ENCODE data around the gene SNX33. TPM values are rescaled to one million over a fixed set of nuclear protein-coding genes. Genes with fewer than 3 reads are reported as not detected.
"Not testable (repeated sequence)": the region's sequence is repeated elsewhere in the genome, so short reads cannot be mapped to it uniquely, and the experiment has no call there.

SNX33 gene
- total RNA-seq, 6 experiments from 2014 or later: 23.3 to 28.1 (median 25.3) TPM

DNA sequence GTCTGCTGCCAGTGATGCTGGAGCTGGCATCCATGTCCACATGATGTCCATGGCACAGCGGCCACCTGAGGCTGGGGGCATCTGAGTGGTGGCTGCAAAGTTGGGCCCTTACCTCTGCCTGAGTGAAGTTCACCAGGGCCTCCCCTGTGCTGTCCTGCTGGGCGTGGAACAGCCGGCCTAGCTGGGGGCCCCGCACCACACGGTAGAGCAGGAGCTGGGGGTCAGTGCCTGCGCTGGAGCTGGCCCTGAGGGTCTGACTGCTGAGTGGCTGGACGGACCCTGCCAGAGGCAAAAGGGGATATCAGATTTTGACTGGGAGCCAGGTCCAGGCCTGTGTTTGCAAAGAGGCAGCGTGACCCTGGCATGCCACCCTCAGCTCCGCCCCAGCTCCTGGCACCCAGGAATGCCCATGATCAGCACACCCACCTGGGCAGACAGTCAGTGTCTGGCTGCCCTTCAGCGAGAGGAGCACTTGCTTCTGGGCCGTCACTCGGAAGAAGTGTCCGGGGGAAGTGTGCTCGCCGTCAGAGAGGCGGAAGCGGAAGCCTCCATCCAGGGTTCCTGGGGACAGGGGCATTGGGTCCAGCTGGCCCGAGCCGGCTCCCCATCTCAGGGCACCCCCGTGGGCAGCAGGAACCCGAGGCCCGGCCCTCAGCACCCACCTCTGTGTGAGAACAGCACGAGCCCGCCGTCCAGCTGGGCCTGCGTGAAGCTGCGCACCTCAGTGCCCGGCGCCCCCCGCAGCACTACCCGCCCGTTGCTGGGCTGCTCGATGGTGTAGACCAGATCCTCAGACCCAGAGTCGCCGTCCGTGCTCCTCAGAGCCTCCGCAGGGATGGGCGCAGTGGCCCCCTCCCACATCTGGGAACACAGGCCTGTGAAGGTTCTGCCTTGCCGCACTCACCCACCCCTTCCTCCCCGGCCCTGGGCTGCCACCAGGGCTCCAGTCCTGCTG lies 34.7 kb downstream of the SNX33 start:
- peaks cover 12% of the 10 kb centered on the region for H3K36me3 Mint-ChIP-seq (ENCODE audit: low read depth)
- no peak overlapping the region for H3K4me3 Mint-ChIP-seq
- no peak for DNase-seq
- H3K9me3 Mint-ChIP-seq: no peaks in the 10 kb centered on the region
- H3K27me3 Mint-ChIP-seq (ENCODE audit: insufficient read depth): peaks cover 16% of the 10 kb centered on the region
- TF ChIP-seq, protein P1, sequence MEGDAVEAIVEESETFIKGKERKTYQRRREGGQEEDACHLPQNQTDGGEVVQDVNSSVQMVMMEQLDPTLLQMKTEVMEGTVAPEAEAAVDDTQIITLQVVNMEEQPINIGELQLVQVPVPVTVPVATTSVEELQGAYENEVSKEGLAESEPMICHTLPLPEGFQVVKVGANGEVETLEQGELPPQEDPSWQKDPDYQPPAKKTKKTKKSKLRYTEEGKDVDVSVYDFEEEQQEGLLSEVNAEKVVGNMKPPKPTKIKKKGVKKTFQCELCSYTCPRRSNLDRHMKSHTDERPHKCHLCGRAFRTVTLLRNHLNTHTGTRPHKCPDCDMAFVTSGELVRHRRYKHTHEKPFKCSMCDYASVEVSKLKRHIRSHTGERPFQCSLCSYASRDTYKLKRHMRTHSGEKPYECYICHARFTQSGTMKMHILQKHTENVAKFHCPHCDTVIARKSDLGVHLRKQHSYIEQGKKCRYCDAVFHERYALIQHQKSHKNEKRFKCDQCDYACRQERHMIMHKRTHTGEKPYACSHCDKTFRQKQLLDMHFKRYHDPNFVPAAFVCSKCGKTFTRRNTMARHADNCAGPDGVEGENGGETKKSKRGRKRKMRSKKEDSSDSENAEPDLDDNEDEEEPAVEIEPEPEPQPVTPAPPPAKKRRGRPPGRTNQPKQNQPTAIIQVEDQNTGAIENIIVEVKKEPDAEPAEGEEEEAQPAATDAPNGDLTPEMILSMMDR (IDR thresholded peaks at IDR 0.05): no peak
- no peaks in the 10 kb centered on the region for H3K4me1 Mint-ChIP-seq (ENCODE audit: low read depth)
- H3K27ac Mint-ChIP-seq: peak overlapping the region; percentile 38; the same call in 1 of the 2 replicates

GRCh38 chr15:75683646-75684312 lies 36.1 kb downstream of the SNX33 start:
- TF ChIP-seq, protein P1 (IDR thresholded peaks at IDR 0.05): peak; percentile 89
- DNase-seq; H3K27ac Mint-ChIP-seq; H3K9me3 Mint-ChIP-seq; H3K4me3 Mint-ChIP-seq; H3K4me1 Mint-ChIP-seq (ENCODE audit: low read depth): not testable (repeated sequence)
- H3K27me3 Mint-ChIP-seq (ENCODE audit: insufficient read depth): peaks cover 16% of the 10 kb centered on the region
- H3K36me3 Mint-ChIP-seq (ENCODE audit: low read depth): peaks cover 14% of the 10 kb centered on the region

DNA sequence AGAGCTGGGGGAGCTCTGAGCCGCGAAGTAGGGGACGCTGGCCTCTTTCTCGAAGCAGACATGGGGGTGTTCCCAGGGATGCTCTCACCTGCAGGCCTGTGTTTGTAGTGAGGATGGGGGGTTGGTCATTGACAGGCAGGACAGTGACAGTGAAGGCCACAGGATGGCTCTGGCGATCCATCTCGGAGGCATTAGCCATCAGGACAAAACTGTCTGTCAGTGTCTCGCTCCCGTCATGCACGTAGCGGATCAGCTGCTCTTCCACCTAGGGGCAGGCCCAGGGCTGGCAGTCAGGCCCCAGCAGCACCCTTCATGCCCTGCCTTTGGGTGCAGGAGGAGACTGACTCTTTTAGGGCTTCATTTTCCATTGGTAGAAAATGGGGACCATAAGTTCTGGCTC lies 36.9 kb downstream of the SNX33 start:
- H3K4me3 Mint-ChIP-seq: no peak overlapping the region
- H3K4me1 Mint-ChIP-seq (ENCODE audit: low read depth): no peaks in the 10 kb centered on the region
- no peak for DNase-seq
- H3K27ac Mint-ChIP-seq: no peak overlapping the region; the same call in 1 of the 2 replicates
- no peaks in the 10 kb centered on the region for H3K9me3 Mint-ChIP-seq
- TF ChIP-seq, protein P1 (IDR thresholded peaks at IDR 0.05): no peak
- peaks cover 6% of the 10 kb centered on the region; the same call in 1 of the 2 replicates for H3K36me3 Mint-ChIP-seq (ENCODE audit: low read depth)
- H3K27me3 Mint-ChIP-seq (ENCODE audit: insufficient read depth): peaks cover 11% of the 10 kb centered on the region

- TF ChIP-seq, protein P1 (IDR thresholded peaks at IDR 0.05): peak; percentile 28; the same call in 1 of the 2 replicates
- H3K27me3 Mint-ChIP-seq (ENCODE audit: insufficient read depth): peaks cover 10% of the 10 kb centered on the region
- no peak overlapping the region for H3K27ac Mint-ChIP-seq
- H3K4me3 Mint-ChIP-seq: no peak overlapping the region
- H3K36me3 Mint-ChIP-seq (ENCODE audit: low read depth): peaks cover 6% of the 10 kb centered on the region; the same call in 1 of the 2 replicates
- no peaks in the 10 kb centered on the region for H3K4me1 Mint-ChIP-seq (ENCODE audit: low read depth)
- no peaks in the 10 kb centered on the region for H3K9me3 Mint-ChIP-seq
- DNase-seq: no peak
Measured at GRCh38 chr15:75685195-75685594, 37.5 kb downstream of the SNX33 start.

DNA sequence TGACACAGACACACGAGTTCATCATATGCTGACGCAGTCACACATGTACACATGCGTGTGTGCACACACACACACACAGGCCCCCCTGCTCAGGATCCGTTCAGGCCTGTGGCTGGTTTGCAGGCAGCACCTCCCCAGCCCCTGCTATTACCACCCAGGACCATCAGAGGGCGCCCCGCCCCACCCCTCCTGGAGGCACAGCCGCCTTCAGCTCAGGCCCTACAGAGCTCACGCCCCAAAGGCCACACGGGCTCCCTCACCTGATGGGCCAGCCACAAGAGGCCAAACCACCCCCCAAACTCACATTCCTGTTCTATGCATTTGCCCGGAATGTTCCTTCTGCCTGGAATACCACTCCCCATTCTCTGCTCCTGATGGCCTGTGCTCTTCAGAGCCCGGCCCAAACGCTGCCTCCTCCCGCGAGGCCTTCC lies 38.5 kb downstream of the SNX33 start:
- TF ChIP-seq, protein P1 (IDR thresholded peaks at IDR 0.05): peak; percentile 91
- not testable (repeated sequence) for H3K9me3 Mint-ChIP-seq; H3K27me3 Mint-ChIP-seq (ENCODE audit: insufficient read depth); H3K4me3 Mint-ChIP-seq; H3K4me1 Mint-ChIP-seq (ENCODE audit: low read depth); H3K36me3 Mint-ChIP-seq (ENCODE audit: low read depth)
- DNase-seq: peak; percentile 47
- H3K27ac Mint-ChIP-seq: peak overlapping the region; percentile 52; the same call in 1 of the 2 replicates
